Endometrial microvascular endothelial cells (primary cell): ENCODE results near the gene ZBTB16. TPM values are rescaled to one million over a fixed set of nuclear protein-coding genes. Genes with fewer than 3 reads are reported as not detected.

Experiments
- in situ Hi-C: cut with HindIII; loops from 2 replicates; pipeline ENCODE4 v1.10.0; 2017; ENCODE audit warnings: low sequenced_read_pairs, low pct_unique_long_range_greater_than_20kb; ENCODE audit errors: inconsistent ontology term
- total RNA-seq: library from RNA; depleted of rRNA; stranded (reverse); fragments of >200 nt; gene quantifications from one replicate; pipeline ENCODE4 v1.2.3, GENCODE V29; 2015; ENCODE audit errors: inconsistent ontology term

The ZBTB16 gene
- total RNA-seq, 1 donor from 2014 or later, result 25.9 TPM

- in situ Hi-C loops, result no loop called here
Observed at GRCh38 chr11:114091516-114092397, 32.2 kb downstream of the ZBTB16 start.

GRCh38 chr11:114092478-114092877, 33.0 kb downstream of the ZBTB16 start:
- in situ Hi-C loops, result no loop called here

GRCh38 chr11:114092953-114093352, 33.4 kb downstream of the ZBTB16 start:
- in situ Hi-C loops, result no loop called here

GRCh38 chr11:114094516-114094915, 35.0 kb downstream of the ZBTB16 start:
- in situ Hi-C loops, result no loop called here

- in situ Hi-C loops, result no loop called here
Observed at GRCh38 chr11:114095899-114096298, 36.4 kb downstream of the ZBTB16 start.

GRCh38 chr11:114097832-114098231, 38.3 kb downstream of the ZBTB16 start:
- in situ Hi-C loops, result no loop called here

GRCh38 chr11:114098927-114099326, 39.4 kb downstream of the ZBTB16 start:
- in situ Hi-C loops, result no loop called here

- in situ Hi-C loops, result no loop called here
Observed at GRCh38 chr11:114099392-114100178, 40.1 kb downstream of the ZBTB16 start.

GRCh38 chr11:114102993-114103896, 43.7 kb downstream of the ZBTB16 start:
- in situ Hi-C loops, result no loop called here

- in situ Hi-C loops, result no loop called here
Observed at GRCh38 chr11:114105611-114106010, 46.1 kb downstream of the ZBTB16 start.

GRCh38 chr11:114106047-114106446, 46.5 kb downstream of the ZBTB16 start:
- in situ Hi-C loops, result no loop called here

- in situ Hi-C loops, result no loop called here
Observed at GRCh38 chr11:114106986-114107385, 47.5 kb downstream of the ZBTB16 start.

- in situ Hi-C loops, result no loop called here
Observed at GRCh38 chr11:114108501-114109205, 49.1 kb downstream of the ZBTB16 start.

GRCh38 chr11:114109206-114110090, 49.9 kb downstream of the ZBTB16 start:
- in situ Hi-C loops, result no loop called here

- in situ Hi-C loops, result no loop called here
Observed at GRCh38 chr11:114110123-114110522, 50.6 kb downstream of the ZBTB16 start.

GRCh38 chr11:114110952-114111947, 51.7 kb downstream of the ZBTB16 start:
- in situ Hi-C loops, result no loop called here
